ENCODE results near the gene GFY. TPM values are rescaled to one million over a fixed set of nuclear protein-coding genes. Genes with fewer than 3 reads are reported as not detected.

GFY gene
- total and polyA plus RNA-seq, 9 of the 15 experiments (the other 6 are each of a cell fraction or from before 2014, with no cell fraction given) = 0.06 to 0.40 (median 0.19) TPM; not detected in 3

- TF ChIP-seq SIN3B (IDR thresholded peaks at IDR 0.05; ENCODE audit: low read depth) = 0 out of 2 replicates have a peak, but pooled peaks have one; percentile 30
- no peak for TF ChIP-seq ZNF57 (CRISPR knock-in tag; IDR thresholded peaks at IDR 0.05)
- peak; percentile 80 for TF ChIP-seq RBFOX2 (IDR thresholded peaks at IDR 0.05; ENCODE audit: low read depth, low read length)
- TF ChIP-seq NFRKB (IDR thresholded peaks at IDR 0.05; ENCODE audit: low read depth) = no peak
- peak; percentile 79 to 90 (median 83) for TF ChIP-seq CTCF (IDR thresholded peaks at IDR 0.05 in 2 of 3, conservative IDR thresholded peaks at IDR 0.05 in 1 of 3; ENCODE audit: insufficient read depth in 2 of 3, low read depth in 1 of 3, low read length in 3 of 3)
- no peak for TF ChIP-seq ZNF707 (CRISPR knock-in tag; conservative IDR thresholded peaks at IDR 0.05)
- TF ChIP-seq ZNF76 (CRISPR knock-in tag; IDR thresholded peaks at IDR 0.05; ENCODE audit: borderline replicate concordance) = no peak
- TF ChIP-seq ZNF24 (IDR thresholded peaks at IDR 0.05) = no peak
- no peak for TF ChIP-seq BRD9 (IDR thresholded peaks at IDR 0.05; ENCODE audit: low read depth, partially characterized antibody)
- TF ChIP-seq ZBTB33 (CRISPR knock-in tag; IDR thresholded peaks at IDR 0.05) = peak; percentile 75
- no peak for TF ChIP-seq ARNT (IDR thresholded peaks at IDR 0.05)
- TF ChIP-seq DDX20 (tag; IDR thresholded peaks at IDR 0.05; ENCODE audit: low read depth) = no peak
- peak; percentile 15; the same call in 1 of the 2 replicates for TF ChIP-seq NCOA1 (IDR thresholded peaks at IDR 0.05; ENCODE audit: low read depth)
- TF ChIP-seq PTRF (tag; IDR thresholded peaks at IDR 0.05) = no peak
- no peak for TF ChIP-seq SRSF3 (IDR thresholded peaks at IDR 0.05; ENCODE audit: insufficient read depth, low read length)
- TF ChIP-seq ZBTB8A (IDR thresholded peaks at IDR 0.05; ENCODE audit: partially characterized antibody) = no peak
- no peak for TF ChIP-seq NCOR1 (IDR thresholded peaks at IDR 0.05)
- peak; percentile 7 for TF ChIP-seq ZFP36 (IDR thresholded peaks at IDR 0.05; ENCODE audit: low read depth, low read length, partially characterized antibody)
- TF ChIP-seq MAZ (CRISPR knock-in tag; conservative IDR thresholded peaks at IDR 0.05 in 1 of 2, IDR thresholded peaks at IDR 0.05 in 1 of 2) = peak; percentile 40 to 64; a peak in 3 of 4 replicates
- no peak for TF ChIP-seq ZNF398 (CRISPR knock-in tag; IDR thresholded peaks at IDR 0.05)
- no peak for TF ChIP-seq CBX8 (IDR thresholded peaks at IDR 0.05; ENCODE audit: borderline replicate concordance, extremely low read depth, low read depth, low read length, poor library complexity, severe bottlenecking)
- TF ChIP-seq NR3C1 (CRISPR knock-in tag; IDR thresholded peaks at IDR 0.05) = peak; percentile 84
Observed at GRCh38 chr19:49422407-49423070, 2.6 kb upstream of the GFY start (continued).
